Ishikawa (cell line): ENCODE data around the gene ADM2.

Experiments
- CEBPB ChIP-seq: IDR thresholded peaks from 2 replicates; pipeline ENCODE4 v1.6.1; 2012
- CREB1 ChIP-seq: IDR thresholded peaks from 2 replicates; pipeline ENCODE4 v1.6.1; 2012; ENCODE audit warnings: low read depth
- EGR1 ChIP-seq: IDR thresholded peaks from 2 replicates; pipeline ENCODE4 v1.6.1; 2012
- EP300 ChIP-seq: IDR thresholded peaks from 2 replicates; pipeline ENCODE4 v1.6.1; 2012; ENCODE audit warnings: borderline replicate concordance
- FOXM1 ChIP-seq: IDR thresholded peaks from 2 replicates; pipeline ENCODE4 v1.6.1; 2012; ENCODE audit warnings: low read depth, borderline replicate concordance
- MAX ChIP-seq: IDR thresholded peaks from 2 replicates; pipeline ENCODE4 v1.6.1; 2012
- NFIC ChIP-seq: IDR thresholded peaks from 2 replicates; pipeline ENCODE4 v1.6.1; 2012
- RAD21 ChIP-seq: IDR thresholded peaks from 2 replicates; pipeline ENCODE4 v1.6.1; 2012; ENCODE audit warnings: low read depth
- REST ChIP-seq: IDR thresholded peaks from 2 replicates; pipeline ENCODE4 v1.6.1; 2012; ENCODE audit warnings: low read depth, mild to moderate bottlenecking
- TCF12 ChIP-seq: IDR thresholded peaks from 2 replicates; pipeline ENCODE4 v1.6.1; 2012; ENCODE audit warnings: low read depth
- TEAD4 ChIP-seq: IDR thresholded peaks from 2 replicates; pipeline ENCODE4 v1.6.1; 2012
- USF1 ChIP-seq: IDR thresholded peaks from 2 replicates; pipeline ENCODE4 v1.6.1; 2012
- YY1 ChIP-seq: IDR thresholded peaks from 2 replicates; pipeline ENCODE4 v1.6.1; 2012; ENCODE audit warnings: low read depth
- ZBTB7A ChIP-seq: IDR thresholded peaks from 2 replicates; pipeline ENCODE4 v1.6.1; 2012; ENCODE audit warnings: low read depth

The ADM2 gene

GRCh38 chr22:50488006-50488677 is 6.8 kb downstream of the ADM2 start:
- TF ChIP-seq NFIC (no peak), CREB1 (no peak), EGR1 (no peak), RAD21 (no peak), USF1 (no peak), EP300 (no peak), TCF12 (no peak), FOXM1 (no peak), CEBPB (no peak), MAX (no peak), REST (no peak), ZBTB7A (no peak)

- no peak for TF ChIP-seq REST
- TF ChIP-seq EGR1 = no peak
- TF ChIP-seq TEAD4 = no peak
These were observed 7.5 kb downstream of the ADM2 start for GRCh38 chr22:50488886-50489285.

DNA sequence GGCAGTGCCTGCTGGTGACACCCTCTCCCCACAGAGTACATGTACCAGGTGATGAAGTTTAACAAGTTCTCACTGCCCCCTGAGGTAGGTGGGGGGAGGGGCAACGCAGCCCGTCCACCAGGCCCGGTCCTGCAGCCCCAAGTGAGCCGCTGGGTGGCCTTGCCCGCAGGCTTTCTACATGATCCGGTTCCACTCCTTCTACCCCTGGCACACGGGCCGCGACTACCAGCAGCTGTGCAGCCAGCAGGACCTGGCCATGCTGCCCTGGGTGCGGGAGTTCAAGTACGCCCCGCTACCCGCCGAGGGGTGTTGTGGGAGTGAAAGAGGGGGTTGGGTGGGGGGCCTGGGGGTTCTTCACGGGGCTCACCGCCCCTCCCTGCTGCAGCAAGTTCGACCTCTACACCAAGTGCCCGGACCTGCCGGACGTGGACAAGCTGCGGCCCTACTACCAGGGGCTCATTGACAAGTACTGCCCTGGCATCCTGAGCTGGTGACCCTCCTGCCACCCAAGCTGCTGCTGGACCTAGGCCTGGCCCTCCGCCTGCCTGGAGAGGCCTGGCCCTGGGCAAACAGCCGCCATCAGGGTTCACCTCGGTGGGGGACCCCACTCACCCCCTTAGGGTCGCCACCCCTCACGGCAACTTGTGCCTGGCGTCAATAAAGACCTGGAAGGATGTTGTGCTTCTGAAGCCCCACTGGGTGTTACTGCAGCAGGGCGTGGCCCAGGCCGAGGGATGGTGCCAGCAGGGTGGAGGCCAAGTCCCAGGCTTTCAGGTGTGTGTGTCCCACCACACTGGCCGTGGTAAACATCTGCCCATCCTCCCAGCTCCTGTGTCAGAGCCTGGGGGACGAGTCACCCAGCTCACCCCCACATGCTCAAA is 8.3 kb downstream of the ADM2 start:
- TF ChIP-seq REST (no peak), CEBPB (no peak), TEAD4 (no peak), EP300 (no peak), YY1 (no peak), USF1 (no peak), ZBTB7A (no peak), RAD21 (no peak)

DNA sequence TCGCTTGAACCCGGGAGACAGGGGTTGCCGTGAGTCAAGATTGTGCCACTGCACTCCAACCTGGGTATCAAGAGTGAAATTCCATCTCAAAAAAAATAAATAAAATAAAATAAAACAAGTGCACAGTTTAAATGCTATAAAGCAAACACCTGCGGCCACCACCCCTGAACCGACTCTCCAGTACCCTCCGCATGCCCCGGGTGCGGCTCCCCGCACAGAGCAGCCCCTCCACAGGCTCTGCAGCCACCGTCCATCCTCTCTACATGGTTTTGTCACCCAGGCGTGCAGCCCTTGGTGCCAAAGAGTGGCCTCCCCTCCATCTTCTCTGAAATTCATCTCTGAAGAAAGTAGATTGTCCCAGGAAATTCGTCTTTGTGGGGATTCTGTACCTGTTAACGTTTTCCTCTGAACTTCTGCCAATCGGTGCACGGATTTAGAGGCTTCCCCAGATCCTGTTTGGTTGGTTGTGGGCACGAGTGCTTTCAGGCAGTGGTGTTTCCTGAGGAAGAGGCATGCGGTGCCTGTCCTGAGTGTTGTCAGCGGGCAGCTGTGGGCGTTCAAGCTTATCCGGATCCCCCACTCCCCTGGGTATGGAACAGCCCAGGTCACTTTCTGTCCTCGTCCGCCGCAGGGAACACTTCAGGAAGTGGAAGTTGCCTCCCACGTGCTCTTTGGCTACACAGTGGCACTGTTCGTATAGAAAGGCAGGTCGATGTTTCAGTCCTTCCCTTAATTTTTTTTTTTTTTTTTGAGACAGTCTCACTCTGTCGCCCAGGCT is 9.4 kb downstream of the ADM2 start:
- no peak for TF ChIP-seq EP300
- no peak for TF ChIP-seq REST
- no peak for TF ChIP-seq TCF12
- no peak for TF ChIP-seq USF1
